Psoas muscle (tissue), 8 donors: ENCODE measurements around the gene DNAH10. TPM values are rescaled to one million over a fixed set of nuclear protein-coding genes. Genes with fewer than 3 reads are reported as not detected.

Experiments
- ATAC-seq, 4 donors: fragments of 200-7000 bp; cut with Tn5 transposase; one replicate each; pipeline ENCODE4 v1.9.1; 2020; ENCODE audit warnings: moderate library complexity in 3 of 4, mild to moderate bottlenecking in 2 of 4
- DNase-seq, 2 donors: peaks; one replicate each; pipeline ENCODE4 v3.0.0-alpha.2; 2020
- H3K27ac ChIP-seq: fragments of 200-600 bp; one replicate; pipeline ENCODE4 v1.8.0; 2022
- H3K27me3 ChIP-seq, 3 donors: fragments of 200-600 bp in 1 of 3; one replicate each; pipeline versions ENCODE4 v1.6.1 to v1.8.0; 2013 to 2022; ENCODE audit warnings: low read length in 2 of 3, mild to moderate bottlenecking in 2 of 3, moderate library complexity in 1 of 3; ENCODE audit not compliant: insufficient read depth in 3 of 3
- H3K36me3 ChIP-seq, 2 donors: fragments of 200-600 bp in 1 of 2; one replicate each; pipeline versions ENCODE4 v1.6.1 to v1.8.0; 2013 to 2022; ENCODE audit warnings: low read depth in 1 of 2, mild to moderate bottlenecking in 1 of 2, moderate library complexity in 1 of 2; ENCODE audit not compliant: insufficient read depth in 1 of 2
- H3K4me1 ChIP-seq: fragments of 200-600 bp; one replicate; pipeline ENCODE4 v1.8.0; 2022
- H3K4me3 ChIP-seq: fragments of 200-600 bp; one replicate; pipeline ENCODE4 v1.8.0; 2022; ENCODE audit warnings: mild to moderate bottlenecking
- H3K9me3 ChIP-seq: fragments of 200-600 bp; one replicate; pipeline ENCODE4 v1.8.0; 2022
- WGBS, 3 donors: extraction: QIAGEN DNeasy Blood & Tissue Kit; methylation state at CpG; one replicate each; pipeline versions ENCODE4 v1.1.6 to v1.1.7; 2013; 5-methylcytosine and 5-hydroxymethylcytosine counted together
- intact Hi-C, 2 donors: fragments of 100-400 bp; cut with DNase I; formaldehyde crosslinking; loops; one replicate each; pipeline versions ENCODE4 v1.11.0 to v1.14.2; 2022
- polyA plus RNA-seq, 3 donors: library from polyadenylated mRNA; stranded (reverse); fragments of 200-250 nt; gene quantifications; one replicate each; pipeline ENCODE4 v1.2.3, GENCODE V29; 2013
- total RNA-seq, 4 donors: library from RNA; stranded (reverse); fragmentation: NEBNext Ultra II Directional in 2 of 4; extraction: Animal tissue kit (Norgen Biotek cat#: 25700) in 2 of 4; gene quantifications; one replicate each; pipeline versions ENCODE4 v1.2.1 to v1.2.4, GENCODE V29; 2021 to 2023
- TF ChIP-seq, protein P1 (sequence below): fragments of 200-600 bp; IDR thresholded peaks from one replicate; pipeline ENCODE4 v1.8.0; 2022; ENCODE audit warnings: antibody characterized with exemption
- donor health status: healthy with polysubstance abuse.
- donor health status: DM: no; HTN: no; CAD: no; lungs with moderate emphysema.
- donor health status: Bipolar disorder and iron deficiency.
- donor health status: healthy.
- donor health status: DM: yes; HTN: yes; CAD: no.
- donor health status: DM: no; HTN: no; CAD: no.
- donor health status: DM: no; HTN: no; CAD: no.
- donor health status: DM: yes; HTN: yes; CAD: no.

The DNAH10 gene
- total and polyA plus RNA-seq, 7 donors, result 0.01 to 0.84 (median 0.24) TPM; not detected in 1

DNA sequence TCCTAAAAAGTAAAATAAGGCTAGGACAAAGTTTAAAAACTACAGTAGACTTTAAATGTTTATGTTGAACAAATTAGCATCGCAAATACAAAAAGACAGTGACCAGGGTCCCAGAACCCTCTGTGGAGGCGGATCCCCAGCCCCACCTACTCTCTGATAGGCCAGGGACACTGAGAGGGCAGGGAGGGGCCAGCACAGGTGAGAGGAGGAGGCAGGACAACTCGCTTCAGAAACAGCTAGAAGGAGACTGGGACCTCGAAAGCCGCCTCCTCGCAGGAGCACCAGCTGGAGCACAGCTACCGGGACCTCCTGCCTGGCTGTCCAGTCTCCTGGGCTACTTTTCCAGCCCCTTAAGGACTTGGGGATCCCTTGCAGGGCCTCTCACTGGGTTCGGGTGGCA is 992 bp downstream of the DNAH10 start:
- intact Hi-C loops, result loop anchor here in 1 of 2 donors (10.0 kb wide), 1 partner anchor 1168 kb away; no protein-coding TSS in a partner anchor
- DNase-seq (no peak), ATAC-seq (no peak)
- Histone ChIP-seq H3K4me1 (no peaks in the 10 kb centered on the region), H3K36me3 (peaks cover 0 to 22% of the 10 kb centered on the region in 2 donors), H3K4me3 (no peak overlapping the region), H3K27me3 (peaks cover 0 to 27% (median 6%) of the 10 kb centered on the region in 3 donors), H3K9me3 (no peaks in the 10 kb centered on the region), H3K27ac (no peak overlapping the region)
- 70 to 72% (median 72%) methylated on average over 8 of the region's 8 CpGs for WGBS, 3 donors
- TF ChIP-seq, protein P1, sequence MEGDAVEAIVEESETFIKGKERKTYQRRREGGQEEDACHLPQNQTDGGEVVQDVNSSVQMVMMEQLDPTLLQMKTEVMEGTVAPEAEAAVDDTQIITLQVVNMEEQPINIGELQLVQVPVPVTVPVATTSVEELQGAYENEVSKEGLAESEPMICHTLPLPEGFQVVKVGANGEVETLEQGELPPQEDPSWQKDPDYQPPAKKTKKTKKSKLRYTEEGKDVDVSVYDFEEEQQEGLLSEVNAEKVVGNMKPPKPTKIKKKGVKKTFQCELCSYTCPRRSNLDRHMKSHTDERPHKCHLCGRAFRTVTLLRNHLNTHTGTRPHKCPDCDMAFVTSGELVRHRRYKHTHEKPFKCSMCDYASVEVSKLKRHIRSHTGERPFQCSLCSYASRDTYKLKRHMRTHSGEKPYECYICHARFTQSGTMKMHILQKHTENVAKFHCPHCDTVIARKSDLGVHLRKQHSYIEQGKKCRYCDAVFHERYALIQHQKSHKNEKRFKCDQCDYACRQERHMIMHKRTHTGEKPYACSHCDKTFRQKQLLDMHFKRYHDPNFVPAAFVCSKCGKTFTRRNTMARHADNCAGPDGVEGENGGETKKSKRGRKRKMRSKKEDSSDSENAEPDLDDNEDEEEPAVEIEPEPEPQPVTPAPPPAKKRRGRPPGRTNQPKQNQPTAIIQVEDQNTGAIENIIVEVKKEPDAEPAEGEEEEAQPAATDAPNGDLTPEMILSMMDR, result no peak

DNA sequence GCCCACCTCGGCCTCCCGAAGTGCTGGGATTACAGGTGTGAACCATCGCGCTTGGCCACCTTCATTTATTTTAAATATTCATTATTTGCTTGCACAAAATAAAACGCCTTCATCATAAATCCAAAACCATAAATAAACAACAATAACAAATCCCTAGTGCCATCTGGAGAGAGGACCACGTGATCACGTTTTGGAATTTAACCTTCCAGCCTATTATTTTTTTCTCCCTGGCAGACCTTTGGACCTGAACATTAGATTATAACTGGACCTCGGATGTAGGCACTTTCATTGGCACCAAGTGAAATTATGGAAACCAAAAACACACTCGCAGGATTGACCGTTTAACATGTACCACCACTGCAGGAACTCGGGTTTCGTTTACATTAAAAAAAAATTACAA is 2.0 kb downstream of the DNAH10 start:
- peaks cover 0 to 12% of the 10 kb centered on the region in 2 donors for H3K36me3 ChIP-seq
- WGBS, 3 donors, result 74 to 76% (median 76%) methylated on average over 12 of the region's 12 CpGs
- ATAC-seq (no peak), DNase-seq (no peak)
- TF ChIP-seq, protein P1, result no peak
- no peak overlapping the region for H3K27ac ChIP-seq
- H3K9me3 ChIP-seq, result no peaks in the 10 kb centered on the region
- no peak overlapping the region for H3K4me3 ChIP-seq
- peaks cover 0 to 27% (median 6%) of the 10 kb centered on the region in 3 donors for H3K27me3 ChIP-seq
- H3K4me1 ChIP-seq, result no peaks in the 10 kb centered on the region
- intact Hi-C loops, result loop anchor here in 1 of 2 donors (10.0 kb wide), 1 partner anchor 1169 kb away; no protein-coding TSS in a partner anchor

DNA sequence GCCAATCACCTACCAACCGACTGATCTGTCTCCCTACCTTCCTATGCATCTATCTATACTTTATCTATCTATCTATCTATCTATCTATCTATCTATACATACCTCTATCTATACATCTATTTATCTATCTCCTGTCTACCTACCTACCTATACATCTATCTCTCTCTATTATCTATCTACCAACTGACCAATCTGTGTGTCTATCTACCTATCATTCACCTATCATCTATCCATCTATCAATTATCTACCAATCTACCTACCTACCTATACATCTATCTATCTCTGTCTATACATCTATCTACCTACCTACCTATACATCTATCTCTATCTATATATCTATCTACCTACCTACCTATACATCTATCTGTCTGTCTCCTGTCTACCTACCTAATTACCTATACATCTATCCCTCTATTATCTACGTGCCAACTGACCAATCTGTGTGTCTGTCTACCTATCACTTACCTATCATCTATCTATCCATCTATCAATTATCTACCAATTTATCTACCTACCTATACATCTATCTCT is 3.5 kb downstream of the DNAH10 start:
- intact Hi-C loops, result loop anchor here in 1 of 2 donors (10.0 kb wide), 1 partner anchor 1171 kb away; no protein-coding TSS in a partner anchor

DNA sequence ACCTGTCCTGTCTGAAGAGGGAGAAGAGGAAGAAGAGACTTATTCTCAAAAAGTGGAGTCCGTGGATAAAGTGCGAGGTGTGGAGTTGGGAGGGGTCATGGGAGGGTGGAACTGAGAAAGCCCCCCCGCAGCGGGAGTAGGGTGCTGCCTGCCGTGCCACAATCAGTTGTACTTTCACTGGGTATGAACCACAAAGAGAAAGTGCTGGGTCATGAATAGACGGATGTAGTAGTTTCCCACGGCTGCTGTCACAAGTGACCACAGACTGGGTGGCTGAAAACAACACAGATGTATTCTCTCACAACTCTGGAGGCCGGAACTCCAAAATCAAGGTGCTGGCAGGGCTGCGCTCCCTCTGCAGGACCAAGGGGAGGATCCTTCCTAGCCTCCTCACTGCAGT is 5.5 kb downstream of the DNAH10 start:
- no peak overlapping the region for H3K4me3 ChIP-seq
- H3K27me3 ChIP-seq, result peaks cover 0 to 13% (median 0%) of the 10 kb centered on the region in 3 donors
- no peak for ATAC-seq
- 78 to 83% (median 82%) methylated on average over 9 of the region's 9 CpGs for WGBS, 3 donors
- H3K4me1 ChIP-seq, result no peaks in the 10 kb centered on the region
- TF ChIP-seq, protein P1, result no peak
- H3K27ac ChIP-seq, result no peak overlapping the region
- no peaks in the 10 kb centered on the region for H3K9me3 ChIP-seq
- DNase-seq, result no peak
- H3K36me3 ChIP-seq, result no peaks in the 10 kb centered on the region
- intact Hi-C loops, result loop anchor here in 1 of 2 donors (10.0 kb wide), 1 partner anchor 1173 kb away; no protein-coding TSS in a partner anchor

More for the DNA sequence above, 3.5 kb downstream of the DNAH10 start:
- Histone ChIP-seq H3K36me3 (no peaks in the 10 kb centered on the region), H3K9me3 (no peaks in the 10 kb centered on the region), H3K4me1 (no peaks in the 10 kb centered on the region), H3K4me3 (no peak overlapping the region), H3K27ac (no peak overlapping the region), H3K27me3 (peaks cover 0 to 27% (median 6%) of the 10 kb centered on the region in 3 donors)
- 51 to 86% (median 74%) methylated on average over 2 of the region's 2 CpGs for WGBS, 3 donors
- DNase-seq, result no peak
- TF ChIP-seq, protein P1, result no peak
- ATAC-seq, result no peak
